AG04449 (cell line): ENCODE results near the gene DUSP5.

ENCODE experiments used
- CTCF ChIA-PET: fragments of 350-600 bp; formaldehyde crosslinking; extraction: SDS; loops from one replicate; lab custom pipeline; 2021; ENCODE audit warnings: antibody characterized with exemption; lab: Yijun Ruan, JAX
- POLR2A ChIA-PET: fragments of 400-600, 350-600 bp; formaldehyde crosslinking; extraction: SDS; loops from one replicate; lab custom pipeline; 2020; ENCODE audit warnings: antibody characterized with exemption, inconsistent platforms; lab: Yijun Ruan, JAX
- DNase-seq: peaks from one replicate; pipeline ENCODE4 v3.0.0-alpha.2; 2010; ENCODE audit warnings: low read depth, low spot score
- H3K4me3 ChIP-seq: 2 replicates; pipeline ENCODE4 v1.5.1; 2011; ENCODE audit warnings: low read depth, mild to moderate bottlenecking, control low read depth, low read length
- TF ChIP-seq, protein P1 (sequence below): IDR thresholded peaks from one replicate; pipeline ENCODE4 v1.5.1; 2011; ENCODE audit warnings: mild to moderate bottlenecking, moderate library complexity, low read length, control low read depth, inconsistent platforms; ENCODE audit not compliant: insufficient read depth; ENCODE audit errors: missing control alignments

The DUSP5 gene

DNA sequence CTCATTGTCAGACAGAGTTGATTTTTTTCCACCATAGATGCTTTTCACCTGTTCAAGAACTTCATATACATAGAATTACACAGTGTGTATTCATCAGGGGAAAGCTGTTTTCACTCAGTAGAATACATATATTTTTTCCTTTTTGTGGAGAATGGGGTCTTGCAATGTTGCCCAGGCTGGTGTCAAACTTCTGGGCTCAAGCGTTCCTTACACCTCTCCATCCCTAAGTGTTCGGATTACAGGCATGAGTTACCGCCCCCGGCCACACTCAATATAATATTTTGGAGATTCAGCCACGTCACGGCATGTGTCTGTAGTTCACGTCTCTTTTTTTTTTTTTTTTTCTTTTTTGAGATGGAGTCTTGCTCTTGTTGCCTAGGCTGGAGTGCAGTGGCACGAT is 62.3 kb downstream of the DUSP5 start:
- TF ChIP-seq, protein P1, sequence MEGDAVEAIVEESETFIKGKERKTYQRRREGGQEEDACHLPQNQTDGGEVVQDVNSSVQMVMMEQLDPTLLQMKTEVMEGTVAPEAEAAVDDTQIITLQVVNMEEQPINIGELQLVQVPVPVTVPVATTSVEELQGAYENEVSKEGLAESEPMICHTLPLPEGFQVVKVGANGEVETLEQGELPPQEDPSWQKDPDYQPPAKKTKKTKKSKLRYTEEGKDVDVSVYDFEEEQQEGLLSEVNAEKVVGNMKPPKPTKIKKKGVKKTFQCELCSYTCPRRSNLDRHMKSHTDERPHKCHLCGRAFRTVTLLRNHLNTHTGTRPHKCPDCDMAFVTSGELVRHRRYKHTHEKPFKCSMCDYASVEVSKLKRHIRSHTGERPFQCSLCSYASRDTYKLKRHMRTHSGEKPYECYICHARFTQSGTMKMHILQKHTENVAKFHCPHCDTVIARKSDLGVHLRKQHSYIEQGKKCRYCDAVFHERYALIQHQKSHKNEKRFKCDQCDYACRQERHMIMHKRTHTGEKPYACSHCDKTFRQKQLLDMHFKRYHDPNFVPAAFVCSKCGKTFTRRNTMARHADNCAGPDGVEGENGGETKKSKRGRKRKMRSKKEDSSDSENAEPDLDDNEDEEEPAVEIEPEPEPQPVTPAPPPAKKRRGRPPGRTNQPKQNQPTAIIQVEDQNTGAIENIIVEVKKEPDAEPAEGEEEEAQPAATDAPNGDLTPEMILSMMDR: no peak
- ChIA-PET CTCF (interaction anchor here (0.8 to 3.8 kb wide), 6 partner anchors 10 to 255 kb away, joined by 3 to 27 read pairs (median 5); no protein-coding TSS in a partner anchor), POLR2A (no interaction called here)
- no peak for DNase-seq
- no peak overlapping the region for H3K4me3 ChIP-seq
